Mucosa of rectum (tissue), 2 donors: ENCODE measurements around the gene SLC9A8.

ENCODE experiments used
- H3K27ac ChIP-seq, 2 donors: one replicate each; pipeline ENCODE4 v1.7.0; 2013; ENCODE audit warnings: inconsistent platforms in 2 of 2, low read depth in 2 of 2, low read length in 2 of 2
- H3K27me3 ChIP-seq, 2 donors: one replicate each; pipeline ENCODE4 v1.7.0; 2013; ENCODE audit warnings: low read length in 2 of 2; ENCODE audit not compliant: control insufficient read depth in 2 of 2, insufficient read depth in 2 of 2
- H3K36me3 ChIP-seq, 2 donors: one replicate each; pipeline ENCODE4 v1.7.0; 2013; ENCODE audit warnings: low read length in 2 of 2; ENCODE audit not compliant: control insufficient read depth in 2 of 2, insufficient read depth in 2 of 2
- H3K4me1 ChIP-seq, 2 donors: one replicate each; pipeline ENCODE4 v1.7.0; 2013; ENCODE audit warnings: low read length in 2 of 2, mild to moderate bottlenecking in 1 of 2; ENCODE audit not compliant: control insufficient read depth in 2 of 2, insufficient read depth in 2 of 2
- H3K4me3 ChIP-seq, 2 donors: one replicate each; pipeline ENCODE4 v1.7.0; 2013; ENCODE audit warnings: low read length in 2 of 2
- H3K9ac ChIP-seq, 2 donors: one replicate each; pipeline ENCODE4 v1.7.0; 2013; ENCODE audit warnings: low read length in 2 of 2, low read depth in 1 of 2, mild to moderate bottlenecking in 1 of 2
- H3K9me3 ChIP-seq, 2 donors: one replicate each; pipeline ENCODE4 v1.7.0; 2013; ENCODE audit warnings: low read length in 2 of 2; ENCODE audit not compliant: control insufficient read depth in 2 of 2
- donor health status: healthy.
- donor health status: Normal muscosa, but diverticular disease.

The SLC9A8 gene

GRCh38 chr20:49786668-49787370, 25.8 kb upstream of the SLC9A8 start:
- H3K27me3 ChIP-seq: no peaks in the 10 kb centered on the region
- H3K4me3 ChIP-seq: no peak overlapping the region
- no peaks in the 10 kb centered on the region for H3K9me3 ChIP-seq
- H3K9ac ChIP-seq: no peak overlapping the region
- no peaks in the 10 kb centered on the region for H3K36me3 ChIP-seq
- H3K4me1 ChIP-seq: peaks cover 11 to 19% of the 10 kb centered on the region in 2 donors
- H3K27ac ChIP-seq: no peak overlapping the region

DNA sequence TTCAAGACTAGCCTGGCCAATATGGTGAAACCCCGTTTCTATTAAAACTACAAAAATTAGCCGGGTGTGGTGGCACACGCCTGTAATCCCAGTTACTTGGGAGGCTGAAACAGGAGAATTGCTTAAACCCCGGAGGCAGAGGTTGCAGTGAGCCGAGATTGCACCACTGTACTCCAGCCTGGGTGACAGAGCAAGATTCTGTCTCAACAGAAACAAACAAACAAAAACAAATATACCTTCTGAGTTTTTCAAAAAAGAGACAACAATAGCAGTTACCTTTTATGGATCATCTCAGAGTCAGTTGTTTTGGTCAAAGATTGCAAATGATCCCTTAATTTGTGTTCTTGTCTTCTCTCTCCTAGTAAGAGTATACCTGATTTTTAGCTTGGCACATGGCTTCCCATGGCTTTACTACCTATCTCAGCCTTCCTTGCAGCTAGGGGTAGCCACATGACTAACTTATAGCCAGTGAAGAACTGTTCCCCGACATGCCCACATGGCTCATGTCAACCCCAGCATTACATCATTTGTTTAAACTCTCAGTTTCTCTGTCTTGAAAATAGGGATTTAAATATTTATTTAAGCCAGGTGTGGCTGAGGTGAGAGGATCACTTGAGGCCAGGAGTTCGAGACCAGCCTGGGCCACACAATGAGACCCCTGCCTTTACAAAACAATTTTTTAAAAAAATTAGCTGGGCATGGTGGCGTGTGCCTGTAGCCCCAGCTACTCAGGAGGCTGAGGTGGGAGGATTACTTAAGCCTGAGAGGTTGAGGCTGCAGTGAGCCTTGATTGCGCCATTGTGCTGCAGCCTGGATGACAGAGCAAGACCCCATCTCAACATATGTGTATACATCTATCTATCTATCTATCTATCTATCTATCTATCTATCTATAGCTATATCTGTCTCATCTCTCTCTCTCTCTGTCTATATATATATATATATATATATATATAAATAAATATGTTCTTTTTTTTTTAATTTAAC, 25.0 kb upstream of the SLC9A8 start:
- Histone ChIP-seq H3K9me3 (no peaks in the 10 kb centered on the region), H3K4me1 (peaks cover 11 to 19% of the 10 kb centered on the region in 2 donors), H3K36me3 (no peaks in the 10 kb centered on the region), H3K27me3 (no peaks in the 10 kb centered on the region), H3K27ac (no peak overlapping the region), H3K9ac (no peak overlapping the region), H3K4me3 (no peak overlapping the region)

GRCh38 chr20:49790077-49790798, 22.4 kb upstream of the SLC9A8 start:
- Histone ChIP-seq H3K9ac (no peak overlapping the region), H3K27ac (peak overlapping the region; percentile 38 to 63), H3K4me1 (peaks cover 25 to 34% of the 10 kb centered on the region in 2 donors), H3K36me3 (no peaks in the 10 kb centered on the region), H3K27me3 (no peaks in the 10 kb centered on the region), H3K4me3 (no peak overlapping the region), H3K9me3 (no peaks in the 10 kb centered on the region)

GRCh38 chr20:49791165-49791564, 21.5 kb upstream of the SLC9A8 start:
- Histone ChIP-seq H3K27ac (no peak overlapping the region), H3K27me3 (no peaks in the 10 kb centered on the region), H3K4me1 (peaks cover 26 to 30% of the 10 kb centered on the region in 2 donors), H3K9me3 (no peaks in the 10 kb centered on the region), H3K9ac (no peak overlapping the region), H3K4me3 (no peak overlapping the region), H3K36me3 (no peaks in the 10 kb centered on the region)

GRCh38 chr20:49792006-49792405, 20.6 kb upstream of the SLC9A8 start:
- Histone ChIP-seq H3K27ac (no peak overlapping the region), H3K36me3 (no peaks in the 10 kb centered on the region), H3K4me3 (no peak overlapping the region), H3K4me1 (peaks cover 27 to 29% of the 10 kb centered on the region in 2 donors), H3K9me3 (no peaks in the 10 kb centered on the region), H3K9ac (no peak overlapping the region), H3K27me3 (no peaks in the 10 kb centered on the region)

DNA sequence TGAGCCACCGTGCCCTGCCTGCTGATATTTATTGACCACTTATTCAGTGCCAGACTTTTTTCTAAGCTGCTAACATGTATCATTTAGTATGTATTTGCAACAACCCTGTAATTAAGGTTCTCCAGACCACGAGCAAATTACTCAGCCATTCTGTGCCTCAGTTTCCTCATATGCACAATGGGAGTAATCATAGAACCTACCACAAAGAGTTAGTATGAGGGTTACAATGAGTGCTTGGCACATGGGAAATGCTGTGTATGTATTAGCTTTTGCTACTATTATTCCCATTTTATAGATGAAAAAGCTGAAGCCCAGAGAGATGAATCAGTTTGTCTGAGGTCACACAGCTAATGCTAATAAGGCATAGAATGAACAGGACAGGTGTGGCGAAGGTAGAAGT, 20.0 kb upstream of the SLC9A8 start:
- Histone ChIP-seq H3K4me1 (peaks cover 25 to 34% of the 10 kb centered on the region in 2 donors), H3K27ac (peak overlapping the region in 1 of 2 donors; percentile 97), H3K36me3 (no peaks in the 10 kb centered on the region), H3K9ac (no peak overlapping the region), H3K9me3 (no peaks in the 10 kb centered on the region), H3K27me3 (no peaks in the 10 kb centered on the region), H3K4me3 (no peak overlapping the region)

DNA sequence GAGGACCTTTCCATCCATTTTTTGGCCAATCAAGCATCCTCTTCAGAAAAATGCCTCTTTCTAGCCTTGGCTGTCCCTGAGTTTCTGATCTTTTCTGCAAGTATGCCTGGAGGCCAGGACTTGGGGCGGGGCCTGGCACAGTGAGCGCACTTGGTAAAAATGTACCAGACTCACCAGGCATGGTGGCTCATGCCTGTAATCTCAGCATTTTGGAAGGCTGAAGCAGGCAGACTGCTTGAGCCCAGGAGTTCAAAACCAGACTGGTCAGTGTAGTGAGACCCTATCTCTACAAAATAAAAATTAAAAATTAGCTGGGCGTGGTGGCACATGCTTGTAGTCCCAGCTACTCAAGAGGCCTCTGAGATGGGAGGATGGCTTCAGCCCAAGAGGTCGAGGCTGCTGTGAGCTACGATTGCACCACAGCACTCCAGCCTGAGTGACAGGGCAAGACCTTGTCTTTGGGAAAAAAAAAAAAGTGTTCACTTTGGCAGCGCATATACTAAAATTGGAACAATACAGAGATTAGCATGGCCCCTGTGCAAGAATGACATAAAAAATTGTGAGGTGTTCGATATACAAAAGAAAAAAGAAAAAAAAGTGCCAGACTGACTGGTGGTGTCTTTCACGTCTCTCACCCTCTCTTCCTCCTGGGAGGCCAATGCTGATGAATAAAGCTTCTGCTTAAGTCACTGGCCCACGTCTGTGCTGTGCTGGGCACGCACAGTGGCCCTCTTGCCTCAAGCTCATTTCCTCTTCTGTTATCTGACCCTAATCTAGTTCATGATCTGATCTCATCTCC, 18.1 kb upstream of the SLC9A8 start:
- Histone ChIP-seq H3K27ac (peak overlapping the region; percentile 96 to 97), H3K9me3 (no peaks in the 10 kb centered on the region), H3K4me1 (peaks cover 18 to 28% of the 10 kb centered on the region in 2 donors), H3K36me3 (no peaks in the 10 kb centered on the region), H3K9ac (peak overlapping the region; percentile 42 to 61), H3K27me3 (no peaks in the 10 kb centered on the region), H3K4me3 (peak overlapping the region in 1 of 2 donors; percentile 60)

DNA sequence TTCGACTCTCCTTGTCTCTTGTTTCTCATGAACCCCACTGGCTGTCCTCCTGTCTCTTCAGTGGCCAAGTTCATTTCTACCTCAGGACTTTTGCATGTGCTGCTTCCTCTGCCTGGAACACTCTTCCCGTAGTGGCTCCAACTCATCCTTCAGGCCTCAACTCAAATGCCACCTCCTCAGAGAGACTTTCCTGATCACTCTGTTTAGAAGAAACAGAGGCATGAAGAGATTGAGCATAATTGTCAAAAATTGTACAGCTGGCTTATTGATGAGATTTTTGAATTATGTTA, 17.5 kb upstream of the SLC9A8 start:
- no peak overlapping the region for H3K4me3 ChIP-seq
- H3K36me3 ChIP-seq: no peaks in the 10 kb centered on the region
- no peaks in the 10 kb centered on the region for H3K27me3 ChIP-seq
- H3K4me1 ChIP-seq: peaks cover 14 to 24% of the 10 kb centered on the region in 2 donors
- H3K9me3 ChIP-seq: no peaks in the 10 kb centered on the region
- no peak overlapping the region for H3K9ac ChIP-seq
- peak overlapping the region; percentile 96 to 97 for H3K27ac ChIP-seq

DNA sequence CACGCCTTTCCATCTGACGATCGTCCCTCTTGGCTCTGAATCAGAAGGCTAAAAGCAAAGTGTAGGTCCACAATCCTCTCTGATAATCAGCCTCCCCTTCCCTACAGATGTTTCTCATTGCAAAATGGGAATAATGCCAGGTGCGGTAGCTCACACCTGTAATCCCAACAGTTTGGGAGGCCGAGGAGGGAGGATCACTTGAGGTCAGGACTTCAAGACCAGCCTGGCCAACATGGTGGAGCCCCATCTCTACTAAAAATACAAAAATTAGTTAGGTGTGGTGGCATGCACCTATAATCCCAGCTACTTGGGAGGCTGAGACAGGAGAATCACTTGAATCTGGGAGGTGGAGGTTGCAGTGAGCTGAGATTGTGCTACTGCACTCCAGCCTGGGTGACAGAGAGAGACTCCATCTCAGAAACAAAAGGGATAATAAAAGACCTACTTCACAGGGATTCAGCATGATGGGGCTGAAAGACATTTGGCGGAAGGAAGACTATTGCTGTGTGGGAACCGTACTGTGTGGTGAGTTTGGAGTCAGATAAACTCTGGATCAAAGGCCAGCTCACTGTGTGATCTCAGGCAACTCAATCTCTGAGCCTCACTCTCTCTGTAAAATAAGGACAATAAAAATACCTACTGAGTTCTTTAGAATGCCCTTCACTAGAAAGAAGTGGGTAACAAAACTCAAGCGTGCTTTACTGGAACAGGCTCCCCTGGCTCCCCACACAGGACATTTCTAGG, 15.9 kb upstream of the SLC9A8 start:
- Histone ChIP-seq H3K27ac (peak overlapping the region in 1 of 2 donors; percentile 57), H3K4me1 (peaks cover 21 to 24% of the 10 kb centered on the region in 2 donors), H3K4me3 (no peak overlapping the region), H3K36me3 (no peaks in the 10 kb centered on the region), H3K27me3 (no peaks in the 10 kb centered on the region), H3K9ac (no peak overlapping the region), H3K9me3 (no peaks in the 10 kb centered on the region)
